DOHH2 (cell line): ENCODE measurements around the gene JAK3.

Source experiments
- H3F3A ChIP-seq: fragments of 200-600 bp; sonication (generic), shearing (Covaris generic); 2 replicates; pipeline ENCODE4 v1.6.0; 2016; ENCODE audit warnings: antibody characterized with exemption, mild to moderate bottlenecking; ENCODE audit not compliant: control insufficient read depth, insufficient read depth
- H3K27ac ChIP-seq: fragments of 200-600 bp; sonication (generic); 2 replicates; pipeline ENCODE4 v1.5.1; 2014; ENCODE audit warnings: low read depth, mild to moderate bottlenecking, low read length, moderate library complexity
- H3K27me3 ChIP-seq: fragments of 200-600 bp; sonication (generic); 2 replicates; pipeline ENCODE4 v1.6.1; 2014; ENCODE audit warnings: mild to moderate bottlenecking, low read length, mixed read lengths; ENCODE audit not compliant: control insufficient read depth
- H3K36me3 ChIP-seq: fragments of 200-600 bp; sonication (generic); 2 replicates; pipeline ENCODE4 v1.6.1; 2014; ENCODE audit warnings: mild to moderate bottlenecking, low read length, moderate library complexity, mixed read lengths; ENCODE audit not compliant: control insufficient read depth
- H3K4me1 ChIP-seq: fragments of 200-600 bp; sonication (generic); 2 replicates; pipeline ENCODE4 v1.6.1; 2014; ENCODE audit warnings: mild to moderate bottlenecking, low read length, mixed read lengths; ENCODE audit not compliant: control insufficient read depth
- H3K4me2 ChIP-seq: fragments of 200-600 bp; sonication (generic); 2 replicates; pipeline ENCODE4 v1.6.0; 2014; ENCODE audit warnings: mild to moderate bottlenecking, low read length, moderate library complexity
- H3K4me3 ChIP-seq: fragments of 200-600 bp; sonication (generic); 2 replicates; pipeline ENCODE4 v1.5.1; 2014; ENCODE audit warnings: mild to moderate bottlenecking, low read length, mixed read lengths
- H3K79me2 ChIP-seq: fragments of 200-600 bp; sonication (generic); 2 replicates; pipeline ENCODE4 v1.6.1; 2014; ENCODE audit warnings: mild to moderate bottlenecking, low read length, mixed read lengths; ENCODE audit not compliant: control insufficient read depth
- H3K9me2 ChIP-seq: fragments of 200-600 bp; sonication (generic); replicated peaks from 2 replicates; pipeline ENCODE4 v1.6.1; 2014; ENCODE audit warnings: mild to moderate bottlenecking, low read length, mixed read lengths; ENCODE audit not compliant: control insufficient read depth
- H3K9me3 ChIP-seq: fragments of 200-600 bp; sonication (generic); 2 replicates; pipeline ENCODE4 v1.6.1; 2014; ENCODE audit warnings: antibody characterized with exemption, low read length, mixed read lengths; ENCODE audit not compliant: control insufficient read depth, insufficient read depth
- H4K20me1 ChIP-seq: fragments of 200-600 bp; sonication (generic); 2 replicates; pipeline ENCODE4 v1.6.0; 2014; ENCODE audit warnings: low read depth, mild to moderate bottlenecking, antibody characterized with exemption, low read length, moderate library complexity; ENCODE audit not compliant: control insufficient read depth, insufficient read depth
- EZH2phosphoT487 ChIP-seq: fragments of 200-600 bp; sonication (generic); IDR thresholded peaks from 2 replicates; pipeline ENCODE4 v1.6.1; 2017; ENCODE audit warnings: borderline replicate concordance, mild to moderate bottlenecking, antibody characterized with exemption, low read length, moderate library complexity, mixed read lengths
- TF ChIP-seq, protein P1 (sequence below): fragments of 200-600 bp; sonication (generic); IDR thresholded peaks from one replicate; pipeline ENCODE4 v1.5.1; 2014; ENCODE audit warnings: antibody characterized with exemption, mild to moderate bottlenecking, low read depth, low read length; ENCODE audit not compliant: poor library complexity, severe bottlenecking

The JAK3 gene

GRCh38 chr19:17806945-17807344 is 40.8 kb downstream of the JAK3 start:
- Histone ChIP-seq H3K27me3 (peaks cover 19% of the 10 kb centered on the region), H3K4me2 (no peak overlapping the region), H3K79me2 (no peaks in the 10 kb centered on the region), H3K9me3 (no peaks in the 10 kb centered on the region), H3K4me1 (no peaks in the 10 kb centered on the region), H3F3A (no peaks in the 10 kb centered on the region), H3K9me2 (no peaks in the 10 kb centered on the region), H4K20me1 (no peaks in the 10 kb centered on the region), H3K36me3 (no peaks in the 10 kb centered on the region), H3K27ac (no peak overlapping the region), H3K4me3 (no peak overlapping the region)
- TF ChIP-seq, protein P1, sequence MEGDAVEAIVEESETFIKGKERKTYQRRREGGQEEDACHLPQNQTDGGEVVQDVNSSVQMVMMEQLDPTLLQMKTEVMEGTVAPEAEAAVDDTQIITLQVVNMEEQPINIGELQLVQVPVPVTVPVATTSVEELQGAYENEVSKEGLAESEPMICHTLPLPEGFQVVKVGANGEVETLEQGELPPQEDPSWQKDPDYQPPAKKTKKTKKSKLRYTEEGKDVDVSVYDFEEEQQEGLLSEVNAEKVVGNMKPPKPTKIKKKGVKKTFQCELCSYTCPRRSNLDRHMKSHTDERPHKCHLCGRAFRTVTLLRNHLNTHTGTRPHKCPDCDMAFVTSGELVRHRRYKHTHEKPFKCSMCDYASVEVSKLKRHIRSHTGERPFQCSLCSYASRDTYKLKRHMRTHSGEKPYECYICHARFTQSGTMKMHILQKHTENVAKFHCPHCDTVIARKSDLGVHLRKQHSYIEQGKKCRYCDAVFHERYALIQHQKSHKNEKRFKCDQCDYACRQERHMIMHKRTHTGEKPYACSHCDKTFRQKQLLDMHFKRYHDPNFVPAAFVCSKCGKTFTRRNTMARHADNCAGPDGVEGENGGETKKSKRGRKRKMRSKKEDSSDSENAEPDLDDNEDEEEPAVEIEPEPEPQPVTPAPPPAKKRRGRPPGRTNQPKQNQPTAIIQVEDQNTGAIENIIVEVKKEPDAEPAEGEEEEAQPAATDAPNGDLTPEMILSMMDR, result no peak
- no peak for TF ChIP-seq EZH2phosphoT487

GRCh38 chr19:17805427-17805826 is 42.4 kb downstream of the JAK3 start:
- no peaks in the 10 kb centered on the region for H3K36me3 ChIP-seq
- no peaks in the 10 kb centered on the region for H3F3A ChIP-seq
- H3K4me1 ChIP-seq, result no peaks in the 10 kb centered on the region
- no peak overlapping the region for H3K4me2 ChIP-seq
- no peak overlapping the region for H3K27ac ChIP-seq
- no peaks in the 10 kb centered on the region for H3K9me3 ChIP-seq
- H4K20me1 ChIP-seq, result no peaks in the 10 kb centered on the region
- no peaks in the 10 kb centered on the region for H3K79me2 ChIP-seq
- no peaks in the 10 kb centered on the region for H3K9me2 ChIP-seq
- TF ChIP-seq, protein P1, result no peak
- TF ChIP-seq EZH2phosphoT487, result no peak
- H3K4me3 ChIP-seq, result no peak overlapping the region
- peaks cover 20% of the 10 kb centered on the region for H3K27me3 ChIP-seq

DNA sequence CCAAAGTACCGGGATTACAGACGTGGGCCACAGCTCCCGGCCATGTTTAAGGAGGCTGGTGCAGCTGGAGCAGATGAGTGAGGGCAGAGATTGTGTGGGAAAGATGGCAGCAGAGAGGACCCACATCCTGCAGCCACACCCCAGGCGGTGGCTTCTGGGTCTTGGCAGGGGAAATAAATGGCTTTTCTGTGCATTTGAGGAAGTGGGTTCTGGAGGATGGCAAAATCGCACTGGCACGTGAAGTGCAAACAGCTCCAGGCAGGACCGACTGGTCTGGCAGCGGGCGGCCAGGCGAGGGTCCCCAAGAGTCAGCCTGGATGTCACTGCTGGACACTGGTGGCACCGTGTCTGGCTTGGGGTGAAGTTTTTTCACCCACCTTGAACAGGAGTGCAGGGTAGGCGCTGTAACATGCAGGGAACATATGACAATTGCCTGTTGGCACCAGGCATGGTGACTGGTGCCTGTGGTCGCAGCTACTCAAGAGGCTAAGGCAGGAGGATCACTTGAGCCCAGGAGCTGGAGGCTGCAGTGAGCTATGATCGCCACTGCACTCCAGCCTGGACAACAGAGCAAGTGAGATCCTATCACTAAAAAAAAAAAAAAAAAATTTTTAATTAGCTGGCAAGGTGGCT is 44.4 kb downstream of the JAK3 start:
- Histone ChIP-seq H3K36me3 (no peaks in the 10 kb centered on the region), H3K4me1 (no peaks in the 10 kb centered on the region), H3K4me3 (no peak overlapping the region), H3K27me3 (peaks cover 14% of the 10 kb centered on the region), H3K27ac (no peak overlapping the region), H3K9me2 (no peaks in the 10 kb centered on the region), H3K79me2 (no peaks in the 10 kb centered on the region), H3K9me3 (no peaks in the 10 kb centered on the region), H3K4me2 (no peak overlapping the region), H3F3A (no peaks in the 10 kb centered on the region), H4K20me1 (no peaks in the 10 kb centered on the region)
- TF ChIP-seq EZH2phosphoT487, result no peak
- TF ChIP-seq, protein P1, result no peak
